GM23338 (cell line): ENCODE data around the gene PDK3.

Source experiments
- CTCF ChIP-seq, 2 experiments: fragments of 200-600 bp in 1 of 2; sonication (generic) in 1 of 2; conservative IDR thresholded peaks; 2 replicates each; pipeline versions ENCODE4 v1.5.1 to v1.6.1; 2016 to 2017; ENCODE audit warnings: antibody characterized with exemption in 2 of 2, low read depth in 2 of 2, mild to moderate bottlenecking in 2 of 2, moderate library complexity in 1 of 2
- EZH2 ChIP-seq: fragments of 200-600 bp; sonication (generic); IDR thresholded peaks from one replicate; pipeline ENCODE4 v1.8.0; 2017; ENCODE audit warnings: antibody characterized with exemption, mild to moderate bottlenecking, low read depth; ENCODE audit not compliant: unreplicated experiment
- POLR2AphosphoS5 ChIP-seq: IDR thresholded peaks from 2 replicates; pipeline ENCODE4 v1.6.1; 2016; ENCODE audit warnings: antibody characterized with exemption, low read depth
- TF ChIP-seq, protein P1 (sequence below): IDR thresholded peaks from one replicate; pipeline ENCODE4 v1.6.1; 2018; ENCODE audit warnings: antibody characterized with exemption; ENCODE audit not compliant: unreplicated experiment

- TF ChIP-seq CTCF (conservative IDR thresholded peaks at IDR 0.05; ENCODE audit: low read depth in 2 of 2) = no peak
- TF ChIP-seq POLR2AphosphoS5 = no peak
- no peak for TF ChIP-seq EZH2
- TF ChIP-seq, protein P1, sequence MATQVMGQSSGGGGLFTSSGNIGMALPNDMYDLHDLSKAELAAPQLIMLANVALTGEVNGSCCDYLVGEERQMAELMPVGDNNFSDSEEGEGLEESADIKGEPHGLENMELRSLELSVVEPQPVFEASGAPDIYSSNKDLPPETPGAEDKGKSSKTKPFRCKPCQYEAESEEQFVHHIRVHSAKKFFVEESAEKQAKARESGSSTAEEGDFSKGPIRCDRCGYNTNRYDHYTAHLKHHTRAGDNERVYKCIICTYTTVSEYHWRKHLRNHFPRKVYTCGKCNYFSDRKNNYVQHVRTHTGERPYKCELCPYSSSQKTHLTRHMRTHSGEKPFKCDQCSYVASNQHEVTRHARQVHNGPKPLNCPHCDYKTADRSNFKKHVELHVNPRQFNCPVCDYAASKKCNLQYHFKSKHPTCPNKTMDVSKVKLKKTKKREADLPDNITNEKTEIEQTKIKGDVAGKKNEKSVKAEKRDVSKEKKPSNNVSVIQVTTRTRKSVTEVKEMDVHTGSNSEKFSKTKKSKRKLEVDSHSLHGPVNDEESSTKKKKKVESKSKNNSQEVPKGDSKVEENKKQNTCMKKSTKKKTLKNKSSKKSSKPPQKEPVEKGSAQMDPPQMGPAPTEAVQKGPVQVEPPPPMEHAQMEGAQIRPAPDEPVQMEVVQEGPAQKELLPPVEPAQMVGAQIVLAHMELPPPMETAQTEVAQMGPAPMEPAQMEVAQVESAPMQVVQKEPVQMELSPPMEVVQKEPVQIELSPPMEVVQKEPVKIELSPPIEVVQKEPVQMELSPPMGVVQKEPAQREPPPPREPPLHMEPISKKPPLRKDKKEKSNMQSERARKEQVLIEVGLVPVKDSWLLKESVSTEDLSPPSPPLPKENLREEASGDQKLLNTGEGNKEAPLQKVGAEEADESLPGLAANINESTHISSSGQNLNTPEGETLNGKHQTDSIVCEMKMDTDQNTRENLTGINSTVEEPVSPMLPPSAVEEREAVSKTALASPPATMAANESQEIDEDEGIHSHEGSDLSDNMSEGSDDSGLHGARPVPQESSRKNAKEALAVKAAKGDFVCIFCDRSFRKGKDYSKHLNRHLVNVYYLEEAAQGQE = no peak
Measured at GRCh38 chrX:24563291-24564010, 98.4 kb downstream of the PDK3 start.
